HG02870 (cell line): ENCODE measurements around the gene TBCD.
A peak's percentile ranks its signal among the peaks of the same experiment; 100 is the strongest.

Experiments used
- ATAC-seq: cut with Tn5 transposase; IDR thresholded peaks from one replicate; pipeline ENCODE4 v1.9.1; 2021; ENCODE audit warnings: mild to moderate bottlenecking, moderate library complexity; ENCODE audit not compliant: unreplicated experiment

Gene TBCD

DNA sequence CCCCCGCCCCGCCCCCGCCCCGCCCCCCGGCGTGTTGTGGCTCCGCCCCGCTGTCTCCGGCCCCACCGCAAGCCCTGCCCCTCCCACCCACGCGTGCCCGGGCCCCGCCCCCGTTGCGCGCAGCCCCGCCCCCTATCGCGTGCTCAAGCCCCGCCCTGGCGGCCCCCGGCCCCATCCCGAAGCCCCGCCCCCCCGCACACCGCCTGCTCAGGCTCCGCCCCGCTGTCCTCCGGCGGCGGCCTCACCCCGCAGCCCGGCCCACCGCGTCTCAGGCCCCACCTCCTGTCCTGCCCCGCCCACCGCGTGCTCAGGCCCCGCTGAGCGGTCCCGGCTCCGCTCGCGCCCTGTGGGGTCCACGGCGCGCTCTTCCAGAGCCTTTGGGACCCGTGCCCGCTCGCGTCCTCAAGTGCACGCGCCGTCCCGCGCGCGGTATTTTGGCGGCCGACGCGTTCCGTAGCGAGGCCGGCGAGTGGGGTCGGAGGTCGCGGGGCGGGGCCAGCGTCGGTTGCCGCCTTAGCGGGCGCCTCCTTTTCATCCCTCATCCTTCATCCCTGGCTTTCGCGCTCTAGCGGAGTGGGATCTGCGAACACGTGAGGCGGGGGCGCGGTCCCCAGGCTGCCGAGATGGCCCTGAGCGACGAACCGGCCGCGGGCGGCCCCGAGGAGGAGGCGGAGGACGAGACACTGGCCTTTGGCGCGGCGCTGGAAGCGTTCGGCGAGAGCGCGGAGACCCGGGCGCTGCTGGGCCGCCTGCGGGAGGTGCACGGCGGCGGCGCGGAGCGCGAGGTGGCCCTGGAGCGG lies at the start of gene TBCD:
TBCD (plus strand) TSS at position 495 of the 800 bp plus-strand sequence; CDS start at position 624, 129 bp downstream.
- ATAC-seq: peak; percentile 75

DNA sequence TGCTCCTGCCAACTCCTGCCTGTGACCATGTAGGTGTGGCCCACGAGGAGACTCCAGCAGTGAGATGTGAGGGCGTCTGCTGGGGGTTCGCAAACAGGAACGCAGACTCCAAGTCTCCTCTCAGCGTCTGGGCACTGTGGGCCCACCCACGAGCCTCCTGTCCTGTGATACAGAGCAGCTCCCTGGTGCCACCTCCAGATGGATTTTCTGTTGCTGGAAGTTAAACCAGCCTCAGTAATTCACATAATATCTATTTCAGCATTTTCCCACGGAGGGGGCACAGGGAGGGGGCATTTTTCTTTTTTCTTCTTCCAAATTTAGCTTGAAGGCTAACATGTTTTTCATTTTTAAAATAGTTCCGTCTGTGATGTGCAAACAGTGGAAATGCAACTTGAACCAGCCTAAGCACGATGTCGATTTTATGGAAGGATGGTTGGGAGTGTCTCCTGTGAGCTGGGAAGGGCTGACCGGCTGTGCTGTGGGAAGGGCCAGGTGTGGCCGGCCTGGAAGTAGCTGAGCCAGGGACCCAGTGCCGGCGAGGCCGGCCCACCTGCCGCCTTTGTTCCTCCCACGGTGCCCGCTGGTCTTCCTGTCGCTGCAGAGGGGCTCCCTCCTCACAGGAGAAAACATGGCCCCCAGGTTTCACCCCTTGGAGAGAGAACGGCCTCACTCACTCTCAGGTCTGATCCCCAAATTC lies 49.5 kb upstream of the TBCD start:
- ATAC-seq: no peak

DNA sequence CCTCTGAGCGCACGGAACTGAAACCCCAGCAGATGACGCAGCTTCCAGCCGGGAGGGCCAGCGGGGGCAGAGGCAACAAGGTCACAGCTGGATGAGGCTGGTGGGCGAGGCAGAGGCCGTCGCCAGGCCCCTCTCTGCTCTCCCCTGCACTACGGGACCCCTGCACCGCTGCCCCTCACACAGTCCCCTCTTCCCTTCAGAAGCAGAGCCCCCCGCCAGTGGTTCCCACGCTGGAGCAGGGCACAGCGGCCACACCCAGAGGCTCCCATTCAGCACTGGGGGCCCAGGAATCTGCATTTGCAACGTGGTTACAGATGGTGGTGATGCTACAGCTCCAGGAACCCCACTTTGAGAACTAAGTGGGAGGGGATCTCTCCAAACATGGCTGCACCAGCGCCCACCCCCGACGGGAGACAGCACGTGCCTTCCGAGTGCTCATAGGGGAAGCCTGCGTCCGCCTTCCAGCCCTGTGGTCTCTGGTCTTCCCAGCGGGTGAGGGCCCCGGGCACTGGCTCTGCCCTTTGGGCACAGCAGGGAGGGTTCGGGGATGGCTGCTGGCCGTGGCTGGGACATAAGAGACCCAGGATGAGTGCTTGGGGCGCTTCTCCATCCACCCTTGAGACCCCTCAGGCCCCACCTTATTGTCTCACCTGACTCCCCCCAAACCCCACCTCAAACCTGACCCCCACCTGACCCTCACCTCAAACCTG lies 48.7 kb upstream of the TBCD start:
- no peak for ATAC-seq

DNA sequence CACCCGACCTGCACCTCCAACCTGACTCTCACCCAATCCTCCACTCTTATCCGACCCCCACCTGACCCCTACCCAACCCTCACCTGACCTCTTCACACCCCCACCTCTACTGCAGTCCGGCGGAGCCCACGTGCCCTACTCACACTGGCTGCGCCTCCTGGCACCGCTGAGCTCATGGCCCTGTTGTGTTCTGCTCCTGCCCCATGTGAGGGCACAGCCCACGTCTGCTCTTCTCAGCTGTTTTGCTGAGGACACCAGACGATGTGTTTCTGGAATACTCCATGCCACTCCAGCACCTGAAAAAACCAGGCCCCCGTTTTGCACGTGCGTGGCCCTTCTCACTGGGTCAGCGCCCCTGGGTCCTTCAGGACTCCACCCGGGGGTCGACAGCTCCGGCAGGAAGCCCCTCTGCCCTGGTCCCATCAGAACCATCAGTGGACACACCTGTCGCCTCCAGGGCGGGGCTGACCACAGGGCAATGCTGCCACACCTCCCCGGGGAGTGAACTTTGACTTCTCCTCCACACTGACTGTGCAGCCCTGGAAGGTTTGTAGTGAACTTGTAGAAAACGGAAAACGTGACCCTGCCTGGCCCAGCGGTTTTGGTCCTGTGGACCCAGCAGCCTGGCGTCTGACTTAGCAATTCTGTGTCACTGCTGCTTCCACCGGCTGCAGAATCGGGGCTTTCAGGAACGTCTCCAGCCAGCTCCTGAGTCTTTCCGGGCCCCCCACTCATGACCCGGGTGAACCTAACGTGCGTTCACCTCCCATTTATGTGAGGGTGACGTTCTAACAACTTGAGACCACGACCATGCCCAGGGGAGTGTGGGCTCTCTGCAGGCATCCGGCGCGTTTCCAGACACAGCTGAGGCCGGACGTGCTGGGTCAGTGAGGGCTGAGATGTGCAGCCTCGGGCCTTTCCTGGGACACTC lies 47.7 kb upstream of the TBCD start:
- no peak for ATAC-seq

DNA sequence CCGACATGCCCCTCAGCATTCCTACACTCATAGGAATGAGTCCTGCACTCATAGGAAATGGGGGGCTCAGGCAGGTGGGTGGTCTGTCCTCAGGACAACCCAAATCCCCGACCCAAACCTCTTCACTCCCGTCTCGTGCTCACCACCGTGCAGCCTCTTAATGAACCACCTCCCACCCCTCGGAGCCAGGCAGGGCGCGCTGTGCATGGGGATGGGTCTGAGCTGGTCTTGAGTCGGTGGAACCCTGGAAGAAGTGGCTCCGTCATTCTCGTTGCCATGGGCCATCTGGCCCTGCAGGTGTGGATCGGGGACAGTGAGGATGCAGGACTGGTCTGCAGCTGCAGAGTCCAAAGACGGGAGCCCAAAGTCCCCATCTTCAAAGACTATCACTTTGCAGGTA lies 47.0 kb upstream of the TBCD start:
- no peak for ATAC-seq

DNA sequence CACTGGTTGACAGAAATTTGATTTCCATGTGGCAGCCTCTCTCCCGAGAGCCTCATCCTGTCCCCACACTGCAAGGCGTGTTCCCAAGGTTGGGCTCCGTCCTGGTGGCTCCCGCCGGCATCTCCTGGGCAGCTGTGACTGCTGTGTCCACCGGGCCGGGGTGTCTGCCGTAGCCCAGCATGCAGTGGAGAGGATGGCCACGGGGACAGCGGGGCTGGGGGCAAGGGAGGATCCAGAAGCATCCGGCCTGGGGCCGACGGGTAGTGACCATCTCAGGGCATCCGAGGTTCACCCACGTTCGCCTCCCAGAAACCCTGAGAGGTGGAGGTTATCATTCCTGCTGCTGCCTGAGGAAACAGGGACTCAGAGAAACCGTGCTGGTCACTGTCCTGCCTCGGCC lies 46.1 kb upstream of the TBCD start:
- no peak for ATAC-seq

DNA sequence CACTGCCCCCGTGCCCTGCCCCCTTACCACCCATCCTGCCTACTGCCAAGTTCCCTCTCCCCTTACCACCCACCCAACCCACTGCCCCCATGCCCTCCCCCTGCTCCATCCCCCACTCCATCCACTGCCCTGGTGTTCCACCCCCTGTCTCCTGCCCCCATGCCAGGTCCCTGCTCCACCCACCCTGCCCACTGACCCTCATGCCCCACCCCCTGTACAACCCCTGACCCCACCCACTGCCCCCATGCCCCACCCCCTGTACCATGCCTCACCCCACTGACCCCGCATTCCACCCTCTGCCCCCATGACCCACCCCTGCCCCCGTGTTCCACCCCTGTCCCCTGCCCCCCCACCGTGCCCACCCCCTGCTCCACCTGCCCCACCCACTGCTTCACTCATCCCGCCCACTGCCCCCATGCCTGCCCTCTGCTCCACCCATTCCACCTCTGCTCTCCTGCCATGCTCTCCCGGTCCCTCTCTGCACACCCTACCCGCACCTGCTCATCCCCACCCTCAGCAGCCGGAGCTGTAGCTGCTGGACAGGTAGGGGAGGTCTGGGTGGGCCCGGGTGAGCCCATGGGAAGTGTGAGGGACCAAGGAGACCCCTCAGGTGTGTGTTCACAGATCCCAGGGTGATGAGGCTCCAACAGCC lies 42.7 kb upstream of the TBCD start:
- no peak for ATAC-seq

DNA sequence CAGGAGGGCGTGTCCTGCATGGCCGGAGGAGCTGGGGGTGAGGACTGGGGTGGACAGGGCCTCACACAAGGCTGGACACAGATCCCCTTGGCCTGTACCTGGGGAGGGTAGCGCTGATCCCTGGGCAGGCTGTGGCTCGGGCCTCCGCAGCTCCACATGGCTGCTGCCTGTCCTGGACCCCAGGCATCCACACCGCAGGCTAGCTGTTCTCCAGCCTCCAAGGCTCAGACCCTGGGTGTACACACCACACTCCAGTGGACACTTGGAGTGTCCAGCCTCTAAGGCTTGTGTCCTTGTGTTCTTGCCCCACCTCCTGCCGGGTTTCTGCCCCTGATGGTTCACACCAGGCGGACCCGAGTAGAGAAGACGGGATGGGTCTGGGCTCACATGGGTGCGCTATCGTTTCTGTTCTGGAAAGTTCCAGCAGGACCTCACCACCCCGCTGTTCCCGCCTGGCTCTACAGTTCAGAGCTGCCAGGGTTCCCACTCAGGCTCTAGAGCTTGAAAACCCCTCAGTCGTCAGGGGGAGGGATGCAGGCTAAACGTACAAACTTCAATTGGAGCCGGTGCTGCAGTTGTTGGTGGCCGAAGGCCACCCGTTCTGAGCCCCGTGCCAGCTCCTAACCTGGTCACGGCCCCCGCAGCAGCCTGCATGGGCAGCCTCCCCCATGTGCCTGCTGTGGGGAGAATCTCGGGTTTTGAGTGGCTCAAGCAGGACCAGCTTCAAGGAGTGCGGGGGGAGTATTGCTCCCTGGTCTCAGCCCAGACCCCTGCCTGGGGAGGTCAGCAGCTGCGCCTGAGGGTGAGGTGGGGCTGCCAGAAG lies 42.0 kb upstream of the TBCD start:
- no peak for ATAC-seq

DNA sequence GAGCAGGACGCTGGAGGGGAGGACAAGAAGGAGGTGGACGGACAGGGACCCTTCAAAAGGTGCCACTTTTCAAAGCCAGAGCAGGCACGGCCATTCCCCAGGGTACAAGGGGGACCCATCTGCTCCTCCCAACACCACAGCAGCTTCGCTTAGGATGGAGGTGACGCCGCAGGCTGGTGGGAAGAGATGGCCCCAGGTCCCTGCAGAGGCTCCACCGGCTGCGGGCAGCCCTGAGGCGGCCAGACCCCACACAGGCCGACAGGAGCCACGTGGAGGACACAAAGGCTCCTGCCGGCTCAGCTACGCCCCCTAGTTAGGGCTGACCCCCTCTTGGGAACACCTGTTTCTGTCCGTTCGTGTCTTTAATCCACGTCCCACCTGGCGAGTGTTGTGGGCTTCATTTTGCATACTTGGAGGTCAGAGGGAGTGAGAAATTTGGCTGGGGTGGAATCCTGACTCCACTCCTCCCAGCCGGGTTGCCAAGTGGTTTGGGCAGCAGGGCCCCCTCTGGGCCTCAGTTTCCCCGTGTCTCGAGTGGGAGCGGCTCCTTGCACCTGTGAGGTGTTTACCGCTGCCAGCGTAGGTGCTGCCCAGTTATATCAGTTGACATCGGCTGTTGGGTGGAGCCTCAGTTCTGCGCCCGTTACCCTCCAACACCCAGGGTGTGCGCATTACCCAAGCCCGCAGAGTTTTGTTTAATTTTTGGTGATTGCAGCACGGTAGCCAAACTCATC lies 41.2 kb upstream of the TBCD start:
- no peak for ATAC-seq

DNA sequence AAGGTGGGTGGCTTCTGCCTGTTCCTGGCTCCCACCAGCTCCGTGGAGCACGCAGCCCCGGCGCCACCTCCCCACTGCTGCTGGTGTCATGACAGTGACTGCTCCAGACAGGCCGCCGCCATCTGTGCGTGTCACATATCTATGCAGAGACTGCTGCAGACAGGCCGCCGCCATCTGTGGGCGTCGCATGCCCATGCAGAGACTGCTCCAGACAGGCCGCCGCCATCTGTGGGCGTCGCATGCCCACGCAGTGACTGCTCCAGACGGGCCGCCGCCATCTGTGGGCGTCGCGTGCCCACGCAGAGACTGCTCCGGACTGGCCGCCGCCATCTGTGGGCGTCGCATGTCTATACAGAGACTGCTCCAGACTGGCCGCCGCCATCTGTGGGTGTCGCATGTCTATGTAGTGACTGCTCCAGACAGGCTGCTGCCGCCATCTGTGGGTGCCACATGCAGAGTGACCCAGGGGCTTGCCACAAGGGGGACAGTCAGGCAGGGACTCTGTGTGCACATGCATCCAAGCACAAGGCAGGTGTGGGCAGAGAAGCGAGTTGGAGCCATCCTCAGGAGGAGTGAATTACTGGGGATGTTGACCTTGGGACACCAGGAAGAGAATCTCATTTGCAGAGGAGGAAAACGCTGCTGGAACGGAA lies 38.7 kb upstream of the TBCD start:
- no peak for ATAC-seq

DNA sequence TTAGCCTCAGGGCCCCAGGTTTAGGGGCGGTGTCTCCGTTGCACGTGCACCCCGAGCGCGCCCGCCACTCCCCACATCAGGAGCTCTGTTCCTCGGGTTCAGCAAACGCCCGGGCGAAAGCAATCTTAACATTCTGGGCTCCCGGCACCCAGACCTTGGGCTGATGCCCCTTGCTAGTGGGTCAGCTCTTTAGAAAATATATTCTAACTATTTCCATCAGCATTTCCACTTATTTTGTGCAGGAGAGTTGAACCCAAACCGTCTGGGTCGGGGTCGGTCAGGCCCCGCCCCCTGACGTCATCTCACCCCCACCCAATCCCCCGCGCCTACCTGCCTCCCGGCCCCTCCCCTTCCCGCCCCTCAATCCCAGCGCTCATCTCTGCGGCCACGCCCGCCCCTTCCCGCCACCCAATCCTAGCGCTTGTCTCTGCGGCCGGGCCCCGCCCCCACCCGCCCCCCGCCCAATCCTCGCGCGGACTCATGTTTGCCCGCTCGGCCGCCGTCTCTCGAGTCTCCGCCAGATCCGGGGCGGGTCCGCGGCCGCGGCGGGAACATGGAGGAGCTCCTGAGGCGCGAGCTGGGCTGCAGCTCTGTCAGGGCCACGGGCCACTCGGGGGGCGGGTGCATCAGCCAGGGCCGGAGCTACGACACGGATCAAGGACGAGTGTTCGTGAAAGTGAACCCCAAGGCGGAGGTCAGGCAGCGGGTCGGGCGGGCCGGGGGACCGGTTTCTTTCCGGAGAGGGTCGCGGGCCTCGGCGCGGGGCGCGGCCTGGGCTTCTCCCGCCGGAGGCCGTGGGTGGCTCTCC lies 35.5 kb upstream of the TBCD start, which contains the start of gene FN3KRP:
FN3KRP (plus strand) TSS at position 504 of the 808 bp plus-strand sequence; CDS start at position 554, 50 bp downstream.
- peak; percentile 79 for ATAC-seq

DNA sequence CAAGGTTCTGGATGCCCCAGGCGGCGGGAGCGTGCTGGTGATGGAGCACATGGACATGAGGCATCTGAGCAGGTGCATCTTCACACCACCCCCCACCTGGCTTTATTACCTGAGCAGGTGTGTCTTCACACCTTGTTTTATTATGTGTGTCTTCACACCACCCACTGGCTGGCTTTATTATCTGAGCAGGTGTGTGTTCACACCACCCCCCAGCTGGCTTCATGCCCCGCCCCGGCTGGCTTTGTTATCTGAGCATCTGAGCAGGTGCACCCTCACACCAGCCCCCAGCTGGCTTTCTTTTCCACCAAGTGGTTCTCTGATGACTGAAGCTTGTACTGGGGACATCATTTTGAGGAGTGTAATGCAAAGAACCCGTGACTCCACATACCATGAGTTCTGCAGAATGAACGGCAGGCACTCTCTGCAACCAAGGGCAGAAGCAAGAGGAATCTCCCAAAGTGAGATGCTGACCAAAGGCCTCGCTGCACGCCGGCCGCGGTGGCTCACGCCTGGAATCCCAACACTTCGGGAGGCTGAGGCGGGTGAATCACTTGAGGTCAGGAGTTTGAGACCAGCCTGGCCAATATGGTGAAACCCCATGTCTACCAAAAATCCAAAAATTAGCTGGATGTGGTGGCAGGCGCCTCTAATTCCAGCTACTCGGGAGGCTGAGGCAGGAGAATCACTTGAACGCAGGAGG lies 32.7 kb upstream of the TBCD start:
- ATAC-seq: no peak

DNA sequence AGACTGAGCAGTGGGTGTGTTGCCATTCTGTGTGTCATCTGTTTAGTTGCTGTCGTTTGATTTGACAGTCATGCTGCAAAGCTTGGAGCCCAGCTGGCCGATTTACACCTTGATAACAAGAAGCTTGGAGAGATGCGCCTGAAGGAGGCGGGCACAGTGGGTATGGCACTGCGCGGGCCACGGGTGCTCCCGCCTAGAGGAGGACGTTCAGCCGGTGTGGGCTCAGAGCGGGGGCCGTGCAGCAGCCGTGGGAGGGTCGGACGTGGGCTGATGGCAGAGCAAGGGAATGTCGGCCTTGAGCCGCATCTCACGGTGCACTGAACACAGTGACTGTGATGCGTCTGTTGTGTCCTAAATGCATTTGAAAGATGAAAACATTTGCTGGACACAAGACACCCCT lies 31.7 kb upstream of the TBCD start:
- ATAC-seq: no peak

DNA sequence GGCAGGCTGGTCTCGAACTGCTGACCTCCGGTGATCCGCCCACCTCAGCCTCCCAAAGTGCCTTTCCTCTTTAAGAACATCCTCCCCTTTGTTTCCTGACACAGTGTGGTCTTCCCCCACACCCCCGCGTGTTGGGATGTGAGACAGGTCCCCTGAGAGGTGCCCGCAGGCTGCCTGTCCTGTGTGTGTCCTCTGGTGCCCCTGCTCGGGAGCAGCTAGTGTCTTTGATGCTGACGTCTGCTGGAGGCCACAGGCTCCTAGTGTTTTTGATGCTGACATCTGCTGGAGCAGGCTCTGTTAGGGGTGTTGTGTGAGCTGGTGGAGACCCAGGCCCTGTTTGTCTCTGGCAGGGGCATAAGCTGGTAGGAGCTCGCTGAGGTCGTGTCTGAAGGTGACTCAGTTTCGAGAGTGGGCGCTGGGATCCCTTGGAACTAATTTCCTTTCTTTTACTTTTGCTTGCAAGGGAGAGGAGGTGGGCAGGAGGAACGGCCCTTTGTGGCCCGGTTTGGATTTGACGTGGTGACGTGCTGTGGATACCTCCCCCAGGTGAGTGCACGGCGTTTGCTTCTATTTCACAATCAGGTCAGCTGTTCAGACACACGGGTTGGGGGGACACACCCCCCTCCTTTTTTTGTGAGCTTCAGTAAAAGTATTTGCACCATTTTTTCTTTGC lies 29.4 kb upstream of the TBCD start:
- ATAC-seq: no peak

DNA sequence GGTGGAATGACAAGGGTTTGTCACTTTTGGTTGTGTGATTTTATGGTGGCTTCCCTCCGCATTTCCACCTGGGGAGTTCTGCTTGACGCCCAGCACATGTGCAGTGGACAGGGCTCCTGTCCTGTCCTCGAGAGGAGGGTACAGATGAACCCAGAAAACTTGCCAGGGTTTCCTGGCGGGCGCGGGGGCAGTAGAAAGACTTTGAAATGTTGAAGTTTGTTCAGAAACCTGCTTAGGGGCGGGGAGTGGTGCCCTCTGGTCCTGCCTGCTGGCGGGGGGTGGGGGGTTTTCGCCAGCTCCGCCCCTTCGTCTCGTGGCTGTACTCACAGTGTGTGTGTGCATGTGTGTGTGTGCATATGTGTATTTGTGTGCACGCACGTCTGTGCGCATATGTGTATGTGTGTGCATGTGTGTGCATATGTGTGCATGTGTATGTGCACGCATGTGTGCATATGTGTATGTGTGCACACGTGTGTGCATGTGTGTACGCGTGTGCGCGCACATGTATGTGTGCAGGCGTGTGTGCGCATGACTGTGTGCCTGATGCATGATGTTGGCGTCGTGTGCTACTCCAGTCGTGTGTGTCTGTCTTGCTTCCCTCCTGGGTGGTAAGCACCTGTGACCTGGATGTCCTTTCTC lies 28.6 kb upstream of the TBCD start:
- ATAC-seq: no peak

DNA sequence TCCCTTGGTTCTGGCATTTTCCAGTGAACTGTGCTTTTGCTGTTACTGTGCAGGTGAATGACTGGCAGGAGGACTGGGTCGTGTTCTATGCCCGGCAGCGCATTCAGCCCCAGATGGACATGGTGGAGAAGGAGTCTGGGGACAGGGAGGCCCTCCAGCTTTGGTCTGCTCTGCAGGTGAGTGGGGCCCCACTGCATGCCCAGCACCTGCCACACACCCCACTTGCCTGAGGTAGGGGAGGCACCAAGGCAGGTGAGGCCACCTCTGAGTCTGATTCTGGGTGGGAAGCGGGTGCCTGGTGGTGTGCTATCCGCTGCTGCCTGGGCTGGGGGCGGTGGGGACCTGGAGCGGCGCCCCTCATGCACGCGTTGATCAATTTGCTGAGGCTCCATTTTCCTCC lies 25.4 kb upstream of the TBCD start:
- ATAC-seq: no peak
